GM12878 (cell line): ENCODE data around the gene CDC42BPA. TPM values are rescaled to one million over a fixed set of nuclear protein-coding genes. Genes with fewer than 3 reads are reported as not detected.

ENCODE experiments used
- ATAC-seq: fragments of 200-7000 bp; cut with Tn5 transposase; 3 replicates; pipeline ENCODE4 v1.9.1; 2020; ENCODE audit warnings: mild to moderate bottlenecking, moderate library complexity
- BruUV-seq: library from RNA; stranded (reverse); fragments of 400-500 nt; replicated peaks from 2 replicates; lab custom pipeline; 2021; lab: Mats Ljungman, UMichigan
- CTCF ChIA-PET: fragments of 300-600 bp; sonication (Branson Sonifier 250); formaldehyde crosslinking; extraction: SDS; loops from one replicate; lab custom pipeline; 2021; ENCODE audit warnings: inconsistent platforms; lab: Yijun Ruan, JAX
- POLR2A ChIA-PET: fragments of 350-600 bp; formaldehyde crosslinking; extraction: SDS; loops from one replicate; lab custom pipeline; 2021; ENCODE audit warnings: inconsistent platforms; lab: Charles Lee
- RAD21 ChIA-PET: fragments of 300-600 bp; sonication (Branson Sonifier 250); formaldehyde crosslinking; loops from one replicate; lab custom pipeline; 2023; ENCODE audit warnings: antibody characterized with exemption; ENCODE audit not compliant: unreplicated experiment; lab: Charles Lee
- SMC1A ChIA-PET: fragments of 300-600 bp; sonication (Branson Sonifier 250); formaldehyde crosslinking; loops from one replicate; lab custom pipeline; 2023; ENCODE audit not compliant: unreplicated experiment, uncharacterized antibody; lab: Charles Lee
- DNase-seq: peaks from one replicate; pipeline ENCODE4 v3.0.0-alpha.2; 2011; ENCODE audit warnings: low read depth, low spot score
- FAIRE-seq: peaks from 3 replicates; lab custom pipeline; 2011; peaks lifted over from hg19 to GRCh38; lab: Jason Lieb, UNC
- H2AFZ ChIP-seq: 2 replicates; pipeline ENCODE4 v1.6.0; 2011; ENCODE audit warnings: low read depth, low read length, control low read depth; ENCODE audit not compliant: control insufficient read depth
- H3K27ac ChIP-seq: 2 replicates; pipeline ENCODE4 v1.5.1; 2011; ENCODE audit warnings: control low read depth; ENCODE audit not compliant: control insufficient read depth, insufficient read depth
- H3K27me3 ChIP-seq, 2 experiments: replicated peaks in 1 of 2; 2 replicates each; pipeline versions ENCODE4 v1.6.0 to v1.6.1; 2011; ENCODE audit warnings: low read length in 1 of 2; ENCODE audit not compliant: control insufficient read depth in 2 of 2, insufficient read depth in 2 of 2
- H3K36me3 ChIP-seq, 2 experiments: 2 replicates each; pipeline ENCODE4 v1.5.1; 2011; ENCODE audit warnings: low read length in 1 of 2; ENCODE audit not compliant: control insufficient read depth in 2 of 2, insufficient read depth in 2 of 2
- H3K4me1 ChIP-seq: 2 replicates; pipeline ENCODE4 v1.6.1; 2011; ENCODE audit warnings: mild to moderate bottlenecking, low read length, moderate library complexity, mixed read lengths; ENCODE audit not compliant: control insufficient read depth, insufficient read depth
- H3K4me2 ChIP-seq: 2 replicates; pipeline ENCODE4 v1.6.0; 2011; ENCODE audit warnings: control low read depth; ENCODE audit not compliant: control insufficient read depth, insufficient read depth
- H3K4me3 ChIP-seq: fragments of 200-600 bp; sonication (generic); 2 replicates; pipeline ENCODE4 v1.5.1; 2016
- H3K79me2 ChIP-seq: 2 replicates; pipeline ENCODE4 v1.6.0; 2011; ENCODE audit warnings: low read length; ENCODE audit not compliant: control insufficient read depth, insufficient read depth
- H3K9ac ChIP-seq: 2 replicates; pipeline ENCODE4 v1.8.0; 2011; ENCODE audit warnings: low read length, control low read depth, mixed read lengths; ENCODE audit not compliant: control insufficient read depth, insufficient read depth
- H3K9me3 ChIP-seq: replicated peaks from 3 replicates; pipeline ENCODE4 v1.5.1; 2011; ENCODE audit warnings: mild to moderate bottlenecking, low read length; ENCODE audit not compliant: control insufficient read depth, insufficient read depth
- H4K20me1 ChIP-seq: 2 replicates; pipeline ENCODE4 v1.6.0; 2011; ENCODE audit not compliant: control insufficient read depth, insufficient read depth
- E2F8 ChIP-seq: fragments of 450-650 bp; IDR thresholded peaks from 2 replicates; pipeline ENCODE4 v1.6.1; 2018; ENCODE audit warnings: mild to moderate bottlenecking, low read depth, moderate library complexity; ENCODE audit not compliant: partially characterized antibody
- FOXM1 ChIP-seq: IDR thresholded peaks from 2 replicates; pipeline ENCODE4 v1.6.1; 2012; ENCODE audit warnings: low read depth, mild to moderate bottlenecking, inconsistent platforms, low read length, moderate library complexity
- HDGF ChIP-seq: fragments of 450-650 bp; IDR thresholded peaks from 2 replicates; pipeline ENCODE4 v1.6.1; 2016; ENCODE audit warnings: antibody characterized with exemption
- IRF4 ChIP-seq: IDR thresholded peaks from 2 replicates; pipeline ENCODE4 v1.6.1; 2011; ENCODE audit warnings: low read depth, low read length
- JUNB ChIP-seq: IDR thresholded peaks from 2 replicates; pipeline ENCODE4 v1.6.1; 2016; ENCODE audit warnings: antibody characterized with exemption, mild to moderate bottlenecking
- JUND ChIP-seq: IDR thresholded peaks from 2 replicates; pipeline ENCODE4 v1.6.1; 2012; ENCODE audit warnings: low read depth, mild to moderate bottlenecking, low read length, improper control_type of control experiment, moderate library complexity
- KLF5 ChIP-seq: fragments of 450-650 bp; IDR thresholded peaks from 2 replicates; pipeline ENCODE4 v1.6.1; 2014; ENCODE audit warnings: mild to moderate bottlenecking; ENCODE audit not compliant: partially characterized antibody
- MAX ChIP-seq: IDR thresholded peaks from 2 replicates; pipeline ENCODE4 v1.6.1; 2012; ENCODE audit warnings: low read depth, low read length, improper control_type of control experiment
- NFYA ChIP-seq: IDR thresholded peaks from 2 replicates; pipeline ENCODE4 v1.6.1; 2011; ENCODE audit warnings: low read depth, mild to moderate bottlenecking, low read length, improper control_type of control experiment, borderline replicate concordance
- NRF1 ChIP-seq: conservative IDR thresholded peaks from 2 replicates; pipeline ENCODE4 v1.6.1; 2011; ENCODE audit warnings: mild to moderate bottlenecking, low read depth, low read length, improper control_type of control experiment
- PML ChIP-seq: IDR thresholded peaks from 2 replicates; pipeline ENCODE4 v1.6.1; 2012; ENCODE audit warnings: low read length, inconsistent platforms
- POLR2A ChIP-seq: IDR thresholded peaks from 2 replicates; pipeline ENCODE4 v1.6.1; 2011; ENCODE audit warnings: low read depth, mild to moderate bottlenecking, low read length
- POU2F2 ChIP-seq: IDR thresholded peaks from 3 replicates; pipeline ENCODE4 v1.6.1; 2011; ENCODE audit warnings: low read depth, mild to moderate bottlenecking, low read length, borderline replicate concordance
- RB1 ChIP-seq: fragments of 450-650 bp; formaldehyde crosslinking; IDR thresholded peaks from 2 replicates; pipeline ENCODE4 v1.6.1; 2017; ENCODE audit warnings: mild to moderate bottlenecking, borderline replicate concordance
- STAT3 ChIP-seq: IDR thresholded peaks from 2 replicates; pipeline ENCODE4 v1.6.1; 2011; ENCODE audit warnings: low read depth, low read length, improper control_type of control experiment
- TCF12 ChIP-seq: IDR thresholded peaks from 2 replicates; pipeline ENCODE4 v1.6.1; 2011; ENCODE audit warnings: low read depth, mild to moderate bottlenecking, low read length
- TCF3 ChIP-seq: IDR thresholded peaks from 2 replicates; pipeline ENCODE4 v1.6.1; 2012; ENCODE audit warnings: low read depth, mild to moderate bottlenecking, low read length, borderline replicate concordance; ENCODE audit not compliant: insufficient read depth
- ZBTB33 ChIP-seq: fragments of 450-650 bp; IDR thresholded peaks from 2 replicates; pipeline ENCODE4 v1.6.1; 2017; ENCODE audit warnings: mild to moderate bottlenecking
- ZNF207 ChIP-seq: fragments of 450-650 bp; IDR thresholded peaks from 2 replicates; pipeline ENCODE4 v1.6.1; 2014; ENCODE audit warnings: antibody characterized with exemption, mild to moderate bottlenecking, borderline replicate concordance
- WGBS: methylation state at CpG from one replicate; pipeline ENCODE4 v1.1.6; 2016; ENCODE audit warnings: low lambda C conversion rate; ENCODE audit not compliant: insufficient replicate concordance, insufficient coverage; ENCODE audit errors: missing lambda C conversion rate; 5-methylcytosine and 5-hydroxymethylcytosine counted together
- in situ Hi-C: fragments of 300-500 bp; cut with MboI; formaldehyde crosslinking; loops from 9 replicates; pipeline ENCODE4 v1.14.3; 2018; ENCODE audit warnings: mixed read lengths
- intact Hi-C: fragments of 100-400 bp; cut with micrococcal nuclease; formaldehyde crosslinking; loops from one replicate; pipeline ENCODE4 v1.14.2; 2022; ENCODE audit not compliant: unreplicated experiment
- polyA plus RNA-seq, 11 experiments: library from polyadenylated mRNA; depleted of rRNA in 4 of 11; unstranded in 6 of 11; stranded (reverse) in 5 of 11; fragments of >200 nt; fragmentation: Nextera tagmentation in 4 of 11; fragmentation: Illumina TruSeq in 1 of 11; extraction: Ambion mirVana in 4 of 11; extraction: Trizol in 1 of 11; gene quantifications; 1 replicate in 1 of 11; 2 replicates in 10 of 11; pipeline versions ENCODE4 v1.2.1 to v1.2.3, GENCODE V29; 2011 to 2016; ENCODE audit warnings: inconsistent platforms in 2 of 11, missing spikeins in 2 of 11, low read depth in 1 of 11
- total RNA-seq, 4 experiments: library from RNA; depleted of rRNA in 3 of 4; stranded (reverse); fragments of >200 nt in 3 of 4; fragmentation: Illumina TruSeq in 1 of 4; extraction: Trizol in 1 of 4; gene quantifications; 2 replicates each; pipeline versions ENCODE4 v1.2.1 to v1.2.3, GENCODE V29; 2013 to 2021

CDC42BPA gene
- total and polyA plus RNA-seq, 10 of the 15 experiments (the other 5 are each of a cell fraction or from before 2014, with no cell fraction given), result 0.02 to 0.52 (median 0.10) TPM

- TF ChIP-seq JUND (no peak), ZBTB33 (no peak), FOXM1 (no peak), POLR2A (no peak), RB1 (no peak), POU2F2 (no peak), JUNB (no peak)
Observed at GRCh38 chr1:227351443-227351842, 33.2 kb upstream of the CDC42BPA start (continued).

- ChIA-PET POLR2A (no interaction called here), CTCF (interaction anchor here (0.6 kb wide), 1 partner anchor 231 kb away, joined by 3 read pairs; no protein-coding TSS in a partner anchor), SMC1A (no interaction called here), RAD21 (no interaction called here)
- Histone ChIP-seq H3K9me3 (no peaks in the 10 kb centered on the region), H3K4me1 (no peaks in the 10 kb centered on the region), H3K4me2 (no peak overlapping the region), H2AFZ (no peak overlapping the region), H3K27ac (no peak overlapping the region), H3K36me3 (no peaks in the 10 kb centered on the region), H3K79me2 (no peaks in the 10 kb centered on the region), H3K9ac (no peak overlapping the region), H3K4me3 (no peak overlapping the region), H4K20me1 (no peaks in the 10 kb centered on the region), H3K27me3 (no peaks in the 10 kb centered on the region)
- BruUV-seq, result no TSS peak
- in situ Hi-C loops, result no loop called here
- 14% methylated on average over 3 of the region's 3 CpGs for WGBS
- no peak for DNase-seq
- no peak for FAIRE-seq
- no peak for ATAC-seq
- intact Hi-C loops, result no loop called here
- TF ChIP-seq ZNF207 (no peak), E2F8 (no peak), NFYA (no peak), KLF5 (no peak), TCF3 (no peak), NRF1 (no peak), PML (no peak), HDGF (no peak), POU2F2 (no peak), MAX (no peak), TCF12 (no peak), ZBTB33 (no peak), STAT3 (no peak), IRF4 (no peak)
Observed at GRCh38 chr1:227349967-227350366, 31.7 kb upstream of the CDC42BPA start.
